DND-41 (cell line): Measurements from ENCODE around the gene CDX1.

Experiments
- ATAC-seq: fragments of 200-7000 bp; cut with Tn5 transposase; 3 replicates; pipeline ENCODE4 v1.9.1; 2021; ENCODE audit warnings: low read depth; ENCODE audit not compliant: insufficient read depth
- DNase-seq: peaks from one replicate; pipeline ENCODE4 v3.0.0-alpha.2; 2020
- H2AFZ ChIP-seq: 2 replicates; pipeline ENCODE4 v1.6.0; 2012; ENCODE audit warnings: low read depth, low read length
- H3K27ac ChIP-seq: 2 replicates; pipeline ENCODE4 v1.5.1; 2012; ENCODE audit warnings: low read length, inconsistent platforms
- H3K27me3 ChIP-seq: fragments of 200-600 bp; sonication (generic); 2 replicates; pipeline ENCODE4 v1.6.0; 2012; ENCODE audit warnings: low read length, mild to moderate bottlenecking, inconsistent platforms; ENCODE audit not compliant: insufficient read depth, poor library complexity
- H3K36me3 ChIP-seq: 2 replicates; pipeline ENCODE4 v1.5.1; 2012; ENCODE audit warnings: low read length, inconsistent platforms; ENCODE audit not compliant: insufficient read depth
- H3K4me1 ChIP-seq: 2 replicates; pipeline ENCODE4 v1.5.1; 2012; ENCODE audit warnings: mild to moderate bottlenecking, low read length; ENCODE audit not compliant: insufficient read depth
- H3K4me2 ChIP-seq: 2 replicates; pipeline ENCODE4 v1.6.0; 2012; ENCODE audit warnings: mild to moderate bottlenecking, moderate library complexity, low read length, inconsistent platforms; ENCODE audit not compliant: insufficient read depth
- H3K4me3 ChIP-seq, 2 experiments: fragments of 200-600 bp in 1 of 2; shearing (Covaris generic) in 1 of 2; 2 replicates each; pipeline ENCODE4 v1.5.1; 2012 to 2016; ENCODE audit warnings: inconsistent platforms in 2 of 2, low read length in 2 of 2, mild to moderate bottlenecking in 2 of 2, low read depth in 1 of 2, moderate library complexity in 1 of 2
- H3K79me2 ChIP-seq: 2 replicates; pipeline ENCODE4 v1.6.0; 2012; ENCODE audit warnings: low read length, inconsistent platforms; ENCODE audit not compliant: insufficient read depth
- H3K9ac ChIP-seq: 2 replicates; pipeline ENCODE4 v1.6.0; 2012; ENCODE audit warnings: low read depth, mild to moderate bottlenecking, inconsistent platforms, low read length, moderate library complexity
- H3K9me3 ChIP-seq: 2 replicates; pipeline ENCODE4 v1.5.1; 2012; ENCODE audit warnings: low read length, moderate library complexity, mild to moderate bottlenecking, inconsistent platforms; ENCODE audit not compliant: insufficient read depth, severe bottlenecking
- H4K20me1 ChIP-seq: 2 replicates; pipeline ENCODE4 v1.6.0; 2012; ENCODE audit warnings: low read length; ENCODE audit not compliant: insufficient read depth
- CTCF ChIP-seq: IDR thresholded peaks from 2 replicates; pipeline ENCODE4 v1.5.1; 2012; ENCODE audit warnings: borderline replicate concordance, low read length, moderate library complexity, mild to moderate bottlenecking; ENCODE audit not compliant: poor library complexity, severe bottlenecking; ENCODE audit errors: extremely low read depth
- EZH2 ChIP-seq: IDR thresholded peaks from 3 replicates; pipeline ENCODE4 v1.6.1; 2012; ENCODE audit warnings: borderline replicate concordance, low read depth, mild to moderate bottlenecking, moderate library complexity, low read length, inconsistent platforms; ENCODE audit not compliant: severe bottlenecking

The CDX1 gene

GRCh38 chr5:150156540-150156939 is 10.0 kb upstream of the CDX1 start:
- Histone ChIP-seq H3K4me2 (peak overlapping the region; percentile 62), H2AFZ (no peak overlapping the region), H3K9me3 (no peaks in the 10 kb centered on the region), H3K36me3 (no peaks in the 10 kb centered on the region), H4K20me1 (no peaks in the 10 kb centered on the region; the same call in 1 of the 2 replicates), H3K4me3 (no peak overlapping the region), H3K4me1 (peaks cover 38% of the 10 kb centered on the region), H3K27me3 (no peaks in the 10 kb centered on the region), H3K27ac (peak overlapping the region; percentile 34), H3K79me2 (no peaks in the 10 kb centered on the region), H3K9ac (peak overlapping the region; percentile 40)
- ATAC-seq (no peak), DNase-seq (no peak)
- no peak for TF ChIP-seq EZH2

- Histone ChIP-seq H3K9ac (no peak overlapping the region), H3K9me3 (no peaks in the 10 kb centered on the region), H3K27me3 (no peaks in the 10 kb centered on the region), H3K4me2 (no peak overlapping the region), H4K20me1 (no peaks in the 10 kb centered on the region; the same call in 1 of the 2 replicates), H3K79me2 (no peaks in the 10 kb centered on the region), H3K4me3 (no peak overlapping the region), H3K36me3 (no peaks in the 10 kb centered on the region), H3K27ac (no peak overlapping the region), H2AFZ (no peak overlapping the region), H3K4me1 (peaks cover 44% of the 10 kb centered on the region)
- ATAC-seq (no peak), DNase-seq (no peak)
- TF ChIP-seq CTCF, result no peak
- no peak for TF ChIP-seq EZH2
These were observed 9.4 kb upstream of the CDX1 start for GRCh38 chr5:150157168-150157567.

GRCh38 chr5:150158170-150158949 is 8.2 kb upstream of the CDX1 start:
- no peak overlapping the region for H3K4me2 ChIP-seq
- no peak overlapping the region for H2AFZ ChIP-seq
- no peak overlapping the region for H3K4me3 ChIP-seq
- no peak for ATAC-seq
- TF ChIP-seq EZH2 (no peak), CTCF (no peak)
- no peaks in the 10 kb centered on the region for H4K20me1 ChIP-seq
- peaks cover 46% of the 10 kb centered on the region for H3K4me1 ChIP-seq
- H3K9me3 ChIP-seq, result no peaks in the 10 kb centered on the region
- no peaks in the 10 kb centered on the region for H3K36me3 ChIP-seq
- DNase-seq, result no peak
- H3K27ac ChIP-seq, result 0 out of 2 replicates have a peak overlapping the region, but pooled peaks have one; percentile 27
- H3K9ac ChIP-seq, result no peak overlapping the region
- H3K27me3 ChIP-seq, result no peaks in the 10 kb centered on the region
- H3K79me2 ChIP-seq, result no peaks in the 10 kb centered on the region

GRCh38 chr5:150159031-150159430 is 7.5 kb upstream of the CDX1 start:
- Histone ChIP-seq H3K36me3 (no peaks in the 10 kb centered on the region), H3K4me2 (no peak overlapping the region), H3K9me3 (no peaks in the 10 kb centered on the region), H3K4me3 (no peak overlapping the region), H3K27ac (0 out of 2 replicates have a peak overlapping the region, but pooled peaks have one; percentile 27), H4K20me1 (no peaks in the 10 kb centered on the region), H3K9ac (no peak overlapping the region), H3K27me3 (no peaks in the 10 kb centered on the region), H3K79me2 (no peaks in the 10 kb centered on the region), H3K4me1 (peaks cover 46% of the 10 kb centered on the region), H2AFZ (no peak overlapping the region)
- ATAC-seq, result no peak
- DNase-seq, result no peak
- TF ChIP-seq EZH2, result no peak
- TF ChIP-seq CTCF, result no peak
